Breast epithelium (tissue), 4 donors: ENCODE measurements around the gene GMDS. TPM values are rescaled to one million over a fixed set of nuclear protein-coding genes. Genes with fewer than 3 reads are reported as not detected.

Experiments
- DNase-seq, 2 donors: peaks; one replicate each; pipeline ENCODE4 v3.0.0-alpha.2; 2019; ENCODE audit warnings: low spot score in 2 of 2
- H3K27ac ChIP-seq, 2 donors: fragments of 200-600 bp; sonication (generic) in 1 of 2; one replicate each; pipeline ENCODE4 v1.5.1; 2016 to 2019; ENCODE audit warnings: mild to moderate bottlenecking in 1 of 2
- H3K27me3 ChIP-seq, 2 donors: fragments of 200-600 bp; sonication (generic) in 1 of 2; one replicate each; pipeline versions ENCODE4 v1.5.1 to v1.6.0; 2017 to 2019; ENCODE audit warnings: control low read depth in 1 of 2, mild to moderate bottlenecking in 1 of 2
- H3K36me3 ChIP-seq: fragments of 200-600 bp; one replicate; pipeline ENCODE4 v1.5.1; 2019
- H3K4me1 ChIP-seq, 2 donors: fragments of 200-600 bp; sonication (generic); one replicate each; pipeline ENCODE4 v1.5.1; 2016 to 2019; ENCODE audit warnings: control low read depth in 1 of 2
- H3K4me3 ChIP-seq, 3 donors: fragments of 200-600 bp; sonication (generic); 1 replicate in 2 of 3; 2 replicates in 1 of 3; pipeline ENCODE4 v1.5.1; 2016 to 2019; ENCODE audit warnings: mild to moderate bottlenecking in 3 of 3, moderate library complexity in 2 of 3
- H3K9me3 ChIP-seq, 2 donors: fragments of 200-600 bp; sonication (generic) in 1 of 2; one replicate each; pipeline ENCODE4 v1.5.1; 2016 to 2019; ENCODE audit warnings: control low read depth in 1 of 2
- CTCF ChIP-seq, 3 donors: fragments of 450-650 bp; IDR thresholded peaks; one replicate each; pipeline ENCODE4 v1.5.1; 2016 to 2017; ENCODE audit warnings: antibody characterized with exemption in 3 of 3, mild to moderate bottlenecking in 3 of 3, moderate library complexity in 3 of 3
- POLR2A ChIP-seq: fragments of 450-650 bp; IDR thresholded peaks from one replicate; pipeline ENCODE4 v1.6.1; 2016; ENCODE audit warnings: antibody characterized with exemption, mild to moderate bottlenecking, moderate library complexity
- POLR2AphosphoS5 ChIP-seq, 3 donors: sonication (generic); formaldehyde crosslinking; IDR thresholded peaks; one replicate each; pipeline ENCODE4 v1.6.1; 2017; ENCODE audit warnings: antibody characterized with exemption in 3 of 3
- intact Hi-C: fragments of 100-400 bp; cut with DNase I; formaldehyde crosslinking; loops from one replicate; pipeline ENCODE4 v1.15.1; 2023; ENCODE audit warnings: low total_unique reads
- total RNA-seq, 3 donors: library from RNA; depleted of rRNA; stranded (reverse); fragments of >200 nt; gene quantifications; one replicate each; pipeline ENCODE4 v1.1.0, GENCODE V29; 2016

Gene GMDS
- total RNA-seq, 3 donors from 2014 or later: 7.5 to 29.2 (median 17.0) TPM

- Histone ChIP-seq H3K27ac (no peak overlapping the region), H3K9me3 (no peaks in the 10 kb centered on the region), H3K4me1 (no peaks in the 10 kb centered on the region), H3K4me3 (no peak overlapping the region), H3K27me3 (no peaks in the 10 kb centered on the region), H3K36me3 (no peaks in the 10 kb centered on the region)
- DNase-seq: no peak
- no peak for TF ChIP-seq CTCF (IDR thresholded peaks at IDR 0.05)
- intact Hi-C loops: no loop called here
Measured at GRCh38 chr6:2073476-2073875, 171.9 kb downstream of the GMDS start.

GRCh38 chr6:2072453-2072852, 173.0 kb downstream of the GMDS start:
- Histone ChIP-seq H3K4me1 (no peaks in the 10 kb centered on the region), H3K27ac (no peak overlapping the region), H3K9me3 (no peaks in the 10 kb centered on the region), H3K36me3 (no peaks in the 10 kb centered on the region), H3K27me3 (no peaks in the 10 kb centered on the region), H3K4me3 (no peak overlapping the region)
- DNase-seq: no peak
- intact Hi-C loops: no loop called here
- TF ChIP-seq POLR2A (no peak), CTCF (IDR thresholded peaks at IDR 0.05) (no peak), POLR2AphosphoS5 (IDR thresholded peaks at IDR 0.05) (no peak)

- Histone ChIP-seq H3K27ac (no peak overlapping the region), H3K4me1 (no peaks in the 10 kb centered on the region), H3K4me3 (no peak overlapping the region), H3K27me3 (no peaks in the 10 kb centered on the region), H3K36me3 (no peaks in the 10 kb centered on the region), H3K9me3 (no peaks in the 10 kb centered on the region)
- no peak for TF ChIP-seq POLR2A
- TF ChIP-seq POLR2AphosphoS5 (IDR thresholded peaks at IDR 0.05): no peak
- no peak for TF ChIP-seq CTCF (IDR thresholded peaks at IDR 0.05)
- intact Hi-C loops: no loop called here
- DNase-seq: no peak
Measured at GRCh38 chr6:2063547-2063946, 181.9 kb downstream of the GMDS start.

- H3K9me3 ChIP-seq: no peaks in the 10 kb centered on the region
- no peak overlapping the region for H3K27ac ChIP-seq
- intact Hi-C loops: no loop called here
- TF ChIP-seq POLR2AphosphoS5 (IDR thresholded peaks at IDR 0.05) (no peak), POLR2A (no peak), CTCF (IDR thresholded peaks at IDR 0.05) (no peak)
- DNase-seq: no peak
- no peaks in the 10 kb centered on the region for H3K36me3 ChIP-seq
- no peak overlapping the region for H3K4me3 ChIP-seq
- H3K4me1 ChIP-seq: no peaks in the 10 kb centered on the region
- H3K27me3 ChIP-seq: no peaks in the 10 kb centered on the region
Measured at GRCh38 chr6:2061880-2062279, 183.5 kb downstream of the GMDS start.

GRCh38 chr6:2055911-2056310, 189.5 kb downstream of the GMDS start:
- no peaks in the 10 kb centered on the region for H3K9me3 ChIP-seq
- no peak overlapping the region for H3K27ac ChIP-seq
- no peaks in the 10 kb centered on the region for H3K36me3 ChIP-seq
- TF ChIP-seq POLR2A (no peak), CTCF (IDR thresholded peaks at IDR 0.05) (no peak), POLR2AphosphoS5 (IDR thresholded peaks at IDR 0.05) (no peak)
- intact Hi-C loops: no loop called here
- H3K4me1 ChIP-seq: no peaks in the 10 kb centered on the region
- H3K27me3 ChIP-seq: no peaks in the 10 kb centered on the region
- no peak overlapping the region for H3K4me3 ChIP-seq
- no peak for DNase-seq
